ENCODE measurements around the gene SLC25A13. TPM values are rescaled to one million over a fixed set of nuclear protein-coding genes. Genes with fewer than 3 reads are reported as not detected.

SLC25A13 gene
- total RNA-seq, 1 donor from 2014 or later, result 47.4 TPM

DNA sequence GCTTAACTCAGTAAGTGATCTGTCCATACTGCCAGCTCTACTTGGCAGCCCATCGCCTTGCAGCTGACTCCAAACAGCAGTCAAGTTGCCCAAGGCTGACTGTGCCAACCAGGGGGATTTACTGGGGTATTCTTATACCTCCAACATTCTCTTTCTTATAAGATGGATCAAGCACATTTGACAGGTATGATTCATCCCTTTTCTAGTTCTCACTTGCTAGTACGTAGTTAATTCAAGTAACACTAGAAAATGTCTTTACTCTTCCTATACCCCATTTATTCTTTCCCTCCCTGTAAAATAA lies 77.0 kb downstream of the SLC25A13 start:
- TF ChIP-seq, protein P1, sequence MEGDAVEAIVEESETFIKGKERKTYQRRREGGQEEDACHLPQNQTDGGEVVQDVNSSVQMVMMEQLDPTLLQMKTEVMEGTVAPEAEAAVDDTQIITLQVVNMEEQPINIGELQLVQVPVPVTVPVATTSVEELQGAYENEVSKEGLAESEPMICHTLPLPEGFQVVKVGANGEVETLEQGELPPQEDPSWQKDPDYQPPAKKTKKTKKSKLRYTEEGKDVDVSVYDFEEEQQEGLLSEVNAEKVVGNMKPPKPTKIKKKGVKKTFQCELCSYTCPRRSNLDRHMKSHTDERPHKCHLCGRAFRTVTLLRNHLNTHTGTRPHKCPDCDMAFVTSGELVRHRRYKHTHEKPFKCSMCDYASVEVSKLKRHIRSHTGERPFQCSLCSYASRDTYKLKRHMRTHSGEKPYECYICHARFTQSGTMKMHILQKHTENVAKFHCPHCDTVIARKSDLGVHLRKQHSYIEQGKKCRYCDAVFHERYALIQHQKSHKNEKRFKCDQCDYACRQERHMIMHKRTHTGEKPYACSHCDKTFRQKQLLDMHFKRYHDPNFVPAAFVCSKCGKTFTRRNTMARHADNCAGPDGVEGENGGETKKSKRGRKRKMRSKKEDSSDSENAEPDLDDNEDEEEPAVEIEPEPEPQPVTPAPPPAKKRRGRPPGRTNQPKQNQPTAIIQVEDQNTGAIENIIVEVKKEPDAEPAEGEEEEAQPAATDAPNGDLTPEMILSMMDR (IDR thresholded peaks at IDR 0.05; ENCODE audit: unreplicated experiment), result no peak
- H3K36me3 Mint-ChIP-seq, result no peaks in the 10 kb centered on the region
- no peaks in the 10 kb centered on the region for H3K27me3 Mint-ChIP-seq (ENCODE audit: low read depth)
- peaks cover 3% of the 10 kb centered on the region for H3K4me1 Mint-ChIP-seq
- no peak overlapping the region for H3K4me3 Mint-ChIP-seq
- H3K9me3 Mint-ChIP-seq, result no peaks in the 10 kb centered on the region
- H3K27ac Mint-ChIP-seq, result no peak overlapping the region
- no peak for DNase-seq (ENCODE audit: low spot score in 2 of 2, unreplicated experiment in 2 of 2)

GRCh38 chr7:96244244-96244991 lies 77.5 kb downstream of the SLC25A13 start:
- no peaks in the 10 kb centered on the region for H3K27me3 Mint-ChIP-seq (ENCODE audit: low read depth)
- H3K9me3 Mint-ChIP-seq, result no peaks in the 10 kb centered on the region
- no peak overlapping the region for H3K27ac Mint-ChIP-seq
- TF ChIP-seq, protein P1 (IDR thresholded peaks at IDR 0.05; ENCODE audit: unreplicated experiment), result no peak
- peaks cover 4% of the 10 kb centered on the region for H3K4me1 Mint-ChIP-seq
- DNase-seq (ENCODE audit: low spot score in 2 of 2, unreplicated experiment in 2 of 2), result no peak
- no peaks in the 10 kb centered on the region for H3K36me3 Mint-ChIP-seq
- no peak overlapping the region for H3K4me3 Mint-ChIP-seq

DNA sequence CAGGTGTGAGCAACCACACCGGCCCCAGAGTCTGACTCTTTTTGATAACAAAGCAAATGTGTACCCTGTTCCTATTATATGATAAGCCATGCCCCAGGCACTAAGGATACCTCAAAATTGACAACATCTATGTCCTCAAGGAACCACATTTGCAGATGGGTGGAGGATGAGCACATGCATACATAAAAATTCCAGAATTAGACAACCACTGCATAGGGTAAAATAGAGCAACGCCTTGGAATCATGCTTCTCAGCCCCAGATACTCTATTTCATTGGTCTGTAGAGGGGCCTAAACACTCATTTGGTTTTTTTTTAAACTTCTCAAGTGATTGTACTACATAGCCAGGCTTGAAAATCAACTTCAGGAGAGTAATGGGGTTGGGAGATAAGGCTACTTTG lies 78.7 kb downstream of the SLC25A13 start:
- Mint-ChIP-seq H3K9me3 (no peaks in the 10 kb centered on the region), H3K27ac (no peak overlapping the region), H3K36me3 (no peaks in the 10 kb centered on the region), H3K27me3 (ENCODE audit: low read depth) (no peaks in the 10 kb centered on the region), H3K4me3 (no peak overlapping the region), H3K4me1 (peaks cover 11% of the 10 kb centered on the region)
- DNase-seq (ENCODE audit: low spot score in 2 of 2, unreplicated experiment in 2 of 2), result no peak
- TF ChIP-seq, protein P1 (IDR thresholded peaks at IDR 0.05; ENCODE audit: unreplicated experiment), result no peak

GRCh38 chr7:96241855-96242254 lies 80.0 kb downstream of the SLC25A13 start:
- Mint-ChIP-seq H3K9me3 (no peaks in the 10 kb centered on the region), H3K4me1 (peaks cover 23% of the 10 kb centered on the region), H3K27me3 (ENCODE audit: low read depth) (no peaks in the 10 kb centered on the region), H3K36me3 (no peaks in the 10 kb centered on the region), H3K27ac (no peak overlapping the region), H3K4me3 (no peak overlapping the region)
- TF ChIP-seq, protein P1 (IDR thresholded peaks at IDR 0.05; ENCODE audit: unreplicated experiment), result no peak
- DNase-seq (ENCODE audit: low spot score in 2 of 2, unreplicated experiment in 2 of 2), result no peak

- Mint-ChIP-seq H3K9me3 (no peaks in the 10 kb centered on the region), H3K27me3 (ENCODE audit: low read depth) (no peaks in the 10 kb centered on the region), H3K27ac (peak overlapping the region; percentile 6), H3K4me1 (peaks cover 44% of the 10 kb centered on the region), H3K36me3 (no peaks in the 10 kb centered on the region), H3K4me3 (no peak overlapping the region)
- TF ChIP-seq, protein P1 (IDR thresholded peaks at IDR 0.05; ENCODE audit: unreplicated experiment), result no peak
- DNase-seq (ENCODE audit: low spot score in 2 of 2, unreplicated experiment in 2 of 2), result no peak
Observed at GRCh38 chr7:96238976-96239766, 82.7 kb downstream of the SLC25A13 start.
